HCT116 (cell line): ENCODE measurements around the gene HNMT. TPM values are rescaled to one million over a fixed set of nuclear protein-coding genes. Genes with fewer than 3 reads are reported as not detected.

Experiments
- ATAC-seq: fragments of 200-7000 bp; cut with Tn5 transposase; 2 replicates; pipeline ENCODE4 v1.9.1; 2020; ENCODE audit warnings: mild to moderate bottlenecking, moderate library complexity
- BruUV-seq: library from RNA; stranded (reverse); fragments of 400-500 nt; replicated peaks from 2 replicates; lab custom pipeline; 2021; lab: Mats Ljungman, UMichigan
- CTCF ChIA-PET: fragments of 300-600 bp; sonication (Branson Sonifier 250); formaldehyde crosslinking; loops from one replicate; lab custom pipeline; 2021; ENCODE audit warnings: antibody characterized with exemption; lab: Charles Lee
- POLR2A ChIA-PET: fragments of 300-600, 350-600 bp; sonication (Branson Sonifier 250); formaldehyde crosslinking; loops from one replicate; lab custom pipeline; 2021; ENCODE audit warnings: antibody characterized with exemption; lab: Charles Lee
- RAD21 ChIA-PET, 2 experiments: fragments of 300-600 bp; sonication (Branson Sonifier 250); formaldehyde crosslinking; loops; one replicate each; lab custom pipeline; 2023; ENCODE audit warnings: low total read pairs in 2 of 2; ENCODE audit not compliant: uncharacterized antibody in 2 of 2, unreplicated experiment in 2 of 2, low non-redundant PET in 1 of 2; lab: Charles Lee
- DNase-seq: peaks from one replicate; pipeline ENCODE4 v3.0.0-alpha.2; 2010; ENCODE audit warnings: low read depth, low spot score
- H2AFZ ChIP-seq: fragments of 200-600 bp; shearing (Covaris generic), sonication (generic); 2 replicates; pipeline ENCODE4 v1.6.1; 2017; ENCODE audit warnings: low read depth, mixed run types, mixed read lengths, antibody characterized with exemption, low read length; ENCODE audit not compliant: poor library complexity, severe bottlenecking
- H3K27ac ChIP-seq: 2 replicates; pipeline ENCODE4 v1.5.1; 2012; ENCODE audit warnings: low read depth, low read length
- H3K27me3 ChIP-seq: fragments of 200-600 bp; sonication (generic); 2 replicates; pipeline ENCODE4 v1.6.1; 2016; ENCODE audit warnings: mixed run types, low read length, mixed read lengths; ENCODE audit not compliant: insufficient read depth
- H3K36me3 ChIP-seq, 2 experiments: fragments of 200-500 bp in 1 of 2; fragments of 200-600 bp in 1 of 2; sonication (Bioruptor generic) in 1 of 2; sonication (generic) in 1 of 2; 2 replicates each; pipeline versions ENCODE4 v1.5.1 to v1.6.1; 2014 to 2016; ENCODE audit warnings: low read length in 2 of 2, inconsistent platforms in 1 of 2, mixed read lengths in 1 of 2, mixed run types in 1 of 2; ENCODE audit not compliant: insufficient read depth in 2 of 2, control insufficient read depth in 1 of 2
- H3K4me1 ChIP-seq, 2 experiments: fragments of 200-600 bp in 1 of 2; sonication (generic) in 1 of 2; 2 replicates each; pipeline versions ENCODE4 v1.5.1 to v1.6.1; 2012 to 2017; ENCODE audit warnings: low read length in 2 of 2, inconsistent platforms in 1 of 2, mild to moderate bottlenecking in 1 of 2, mixed read lengths in 1 of 2, mixed run types in 1 of 2, moderate library complexity in 1 of 2; ENCODE audit not compliant: insufficient read depth in 2 of 2, control insufficient read depth in 1 of 2
- H3K4me2 ChIP-seq: fragments of 200-600 bp; sonication (generic); 2 replicates; pipeline ENCODE4 v1.6.1; 2017; ENCODE audit warnings: mixed run types, low read length, mixed read lengths
- H3K4me3 ChIP-seq, 2 experiments: fragments of 200-600 bp in 1 of 2; sonication (generic) in 1 of 2; replicated peaks in 1 of 2; 2 replicates each; pipeline ENCODE4 v1.5.1; 2011 to 2016; ENCODE audit warnings: low read length in 2 of 2, control low read depth in 1 of 2, low read depth in 1 of 2, mild to moderate bottlenecking in 1 of 2, mixed read lengths in 1 of 2, mixed run types in 1 of 2
- H3K79me2 ChIP-seq: fragments of 200-600 bp; sonication (generic); 2 replicates; pipeline ENCODE4 v1.6.1; 2017; ENCODE audit warnings: mild to moderate bottlenecking, mixed run types, low read length, moderate library complexity, mixed read lengths; ENCODE audit not compliant: insufficient read depth
- H3K9ac ChIP-seq: fragments of 200-600 bp; sonication (generic); 2 replicates; pipeline ENCODE4 v1.6.1; 2016; ENCODE audit warnings: low read length, mixed read lengths
- H3K9me2 ChIP-seq: fragments of 200-600 bp; sonication (generic), shearing (Covaris generic); 2 replicates; pipeline ENCODE4 v1.6.1; 2017; ENCODE audit warnings: mixed run types, mild to moderate bottlenecking, moderate library complexity; ENCODE audit not compliant: insufficient read depth
- H3K9me3 ChIP-seq, 2 experiments: fragments of 200-500 bp in 1 of 2; fragments of 200-600 bp in 1 of 2; sonication (Bioruptor generic) in 1 of 2; sonication (generic) in 1 of 2; 2 replicates each; pipeline ENCODE4 v1.6.1; 2014 to 2017; ENCODE audit warnings: low read length in 2 of 2, mixed read lengths in 2 of 2, inconsistent platforms in 1 of 2, low read depth in 1 of 2, mild to moderate bottlenecking in 1 of 2, mixed run types in 1 of 2, moderate library complexity in 1 of 2; ENCODE audit not compliant: control insufficient read depth in 1 of 2, insufficient read depth in 1 of 2
- H4K20me1 ChIP-seq: fragments of 200-600 bp; sonication (generic), shearing (Covaris generic); 2 replicates; pipeline ENCODE4 v1.6.1; 2017; ENCODE audit warnings: mixed run types, mild to moderate bottlenecking, moderate library complexity; ENCODE audit not compliant: insufficient read depth
- CEBPB ChIP-seq: IDR thresholded peaks from 2 replicates; pipeline ENCODE4 v1.6.1; 2012; ENCODE audit warnings: low read depth
- EGR1 ChIP-seq: IDR thresholded peaks from 2 replicates; pipeline ENCODE4 v1.6.1; 2012; ENCODE audit warnings: low read depth
- ELF1 ChIP-seq: IDR thresholded peaks from 2 replicates; pipeline ENCODE4 v1.6.1; 2012; ENCODE audit warnings: low read depth, borderline replicate concordance
- EZH2 ChIP-seq: fragments of 200-600 bp; sonication (generic); IDR thresholded peaks from 2 replicates; pipeline ENCODE4 v1.6.1; 2017; ENCODE audit warnings: antibody characterized with exemption, mixed run types
- EZH2phosphoT487 ChIP-seq: fragments of 200-600 bp; IDR thresholded peaks from 2 replicates; pipeline ENCODE4 v1.6.1; 2018; ENCODE audit warnings: antibody characterized with exemption, borderline replicate concordance
- FOSL1 ChIP-seq: IDR thresholded peaks from 2 replicates; pipeline ENCODE4 v1.6.1; 2012; ENCODE audit warnings: low read depth
- JUND ChIP-seq: IDR thresholded peaks from 2 replicates; pipeline ENCODE4 v1.6.1; 2012
- POLR2A ChIP-seq: IDR thresholded peaks from 2 replicates; pipeline ENCODE4 v1.7.0; 2011; ENCODE audit warnings: borderline replicate concordance; ENCODE audit not compliant: insufficient read depth, insufficient read length; ENCODE audit errors: extremely low read depth
- POLR2AphosphoS5 ChIP-seq: IDR thresholded peaks from 2 replicates; pipeline ENCODE4 v1.6.1; 2011; ENCODE audit warnings: mild to moderate bottlenecking, low read depth, low read length, moderate library complexity
- REST ChIP-seq: IDR thresholded peaks from 2 replicates; pipeline ENCODE4 v1.6.1; 2012; ENCODE audit warnings: low read depth
- SIN3A ChIP-seq: IDR thresholded peaks from 2 replicates; pipeline ENCODE4 v1.6.1; 2012; ENCODE audit warnings: low read depth
- SP1 ChIP-seq: IDR thresholded peaks from 2 replicates; pipeline ENCODE4 v1.6.1; 2012; ENCODE audit warnings: low read depth
- SRF ChIP-seq: IDR thresholded peaks from 2 replicates; pipeline ENCODE4 v1.6.1; 2012; ENCODE audit warnings: low read depth
- TCF7L2 ChIP-seq: IDR thresholded peaks from 2 replicates; pipeline ENCODE4 v1.7.0; 2011; ENCODE audit warnings: borderline replicate concordance, inconsistent platforms; ENCODE audit not compliant: insufficient read depth, insufficient read length; ENCODE audit errors: extremely low read depth
- YY1 ChIP-seq: IDR thresholded peaks from 2 replicates; pipeline ENCODE4 v1.6.1; 2011; ENCODE audit warnings: low read length, low read depth, moderate library complexity, mild to moderate bottlenecking; ENCODE audit not compliant: insufficient replicate concordance; ENCODE audit errors: extremely low read depth
- ZFX ChIP-seq: fragments of 450-650 bp; IDR thresholded peaks from 2 replicates; pipeline ENCODE4 v1.6.1; 2017
- ZNF274 ChIP-seq: fragments of 200-500 bp; sonication (Bioruptor generic); IDR thresholded peaks from 2 replicates; pipeline ENCODE4 v1.6.1; 2014; ENCODE audit warnings: mild to moderate bottlenecking, low read depth, low read length, inconsistent platforms
- intact Hi-C: fragments of 100-400 bp; cut with micrococcal nuclease; formaldehyde crosslinking; loops from 2 replicates; pipeline ENCODE4 v1.10.0; 2022
- total RNA-seq: library from RNA; stranded (reverse); gene quantifications from one replicate; pipeline ENCODE4 v1.2.1, GENCODE V29; 2021; ENCODE audit not compliant: unreplicated experiment
- TF ChIP-seq, protein P1 (sequence below): IDR thresholded peaks from 2 replicates; pipeline ENCODE4 v1.6.1; 2011; ENCODE audit warnings: mild to moderate bottlenecking, low read length, moderate library complexity; ENCODE audit not compliant: insufficient replicate concordance; ENCODE audit errors: extremely low read depth
- TF ChIP-seq, protein P2 (sequence below): IDR thresholded peaks from 2 replicates; pipeline ENCODE4 v1.6.1; 2012

Gene HNMT
- total RNA-seq, 1 experiment from 2014 or later, result not detected

GRCh38 chr2:137986268-137986667 is 22.0 kb downstream of the HNMT start:
- ChIA-PET RAD21 (no interaction called here), CTCF (no interaction called here), POLR2A (no interaction called here)
- DNase-seq, result no peak
- no peak overlapping the region for H3K4me3 ChIP-seq
- BruUV-seq, result no TSS peak
- H2AFZ ChIP-seq, result no peak overlapping the region
- no peaks in the 10 kb centered on the region for H3K9me2 ChIP-seq
- intact Hi-C loops, result no loop called here
- no peaks in the 10 kb centered on the region for H3K4me1 ChIP-seq
- no peaks in the 10 kb centered on the region for H3K27me3 ChIP-seq
- no peak overlapping the region for H3K9ac ChIP-seq
- ATAC-seq, result no peak
- H3K4me2 ChIP-seq, result no peak overlapping the region
- H3K27ac ChIP-seq, result no peak overlapping the region
- H3K36me3 ChIP-seq, result no peaks in the 10 kb centered on the region
- H3K9me3 ChIP-seq, result no peaks in the 10 kb centered on the region
- H4K20me1 ChIP-seq, result no peaks in the 10 kb centered on the region
- no peaks in the 10 kb centered on the region for H3K79me2 ChIP-seq
- TF ChIP-seq FOSL1, result no peak
- TF ChIP-seq CEBPB, result no peak
- no peak for TF ChIP-seq ZFX
- no peak for TF ChIP-seq ELF1
- TF ChIP-seq YY1, result no peak
- no peak for TF ChIP-seq POLR2A
- TF ChIP-seq SRF, result no peak
- TF ChIP-seq SP1, result no peak
- TF ChIP-seq REST, result no peak
- TF ChIP-seq, protein P1, sequence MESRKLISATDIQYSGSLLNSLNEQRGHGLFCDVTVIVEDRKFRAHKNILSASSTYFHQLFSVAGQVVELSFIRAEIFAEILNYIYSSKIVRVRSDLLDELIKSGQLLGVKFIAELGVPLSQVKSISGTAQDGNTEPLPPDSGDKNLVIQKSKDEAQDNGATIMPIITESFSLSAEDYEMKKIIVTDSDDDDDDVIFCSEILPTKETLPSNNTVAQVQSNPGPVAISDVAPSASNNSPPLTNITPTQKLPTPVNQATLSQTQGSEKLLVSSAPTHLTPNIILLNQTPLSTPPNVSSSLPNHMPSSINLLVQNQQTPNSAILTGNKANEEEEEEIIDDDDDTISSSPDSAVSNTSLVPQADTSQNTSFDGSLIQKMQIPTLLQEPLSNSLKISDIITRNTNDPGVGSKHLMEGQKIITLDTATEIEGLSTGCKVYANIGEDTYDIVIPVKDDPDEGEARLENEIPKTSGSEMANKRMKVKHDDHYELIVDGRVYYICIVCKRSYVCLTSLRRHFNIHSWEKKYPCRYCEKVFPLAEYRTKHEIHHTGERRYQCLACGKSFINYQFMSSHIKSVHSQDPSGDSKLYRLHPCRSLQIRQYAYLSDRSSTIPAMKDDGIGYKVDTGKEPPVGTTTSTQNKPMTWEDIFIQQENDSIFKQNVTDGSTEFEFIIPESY, result no peak
- no peak for TF ChIP-seq EZH2
- no peak for TF ChIP-seq EZH2phosphoT487
- TF ChIP-seq POLR2AphosphoS5, result no peak
- TF ChIP-seq ZNF274, result no peak
- TF ChIP-seq SIN3A, result no peak
- TF ChIP-seq JUND, result no peak
- TF ChIP-seq, protein P2, sequence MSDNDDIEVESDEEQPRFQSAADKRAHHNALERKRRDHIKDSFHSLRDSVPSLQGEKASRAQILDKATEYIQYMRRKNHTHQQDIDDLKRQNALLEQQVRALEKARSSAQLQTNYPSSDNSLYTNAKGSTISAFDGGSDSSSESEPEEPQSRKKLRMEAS, result no peak
- TF ChIP-seq EGR1, result no peak
- TF ChIP-seq TCF7L2, result no peak
